ENCODE results near the gene TMEM229B. TPM values are rescaled to one million over a fixed set of nuclear protein-coding genes. Genes with fewer than 3 reads are reported as not detected.

The TMEM229B gene
- polyA plus RNA-seq, 3 donors = 10.2 to 18.7 (median 17.3) TPM

- Histone ChIP-seq H3K4me1 (ENCODE audit: control insufficient read depth in 1 of 2, insufficient read depth in 2 of 2, low read length in 2 of 2) (peaks cover 5 to 9% of the 10 kb centered on the region in 2 donors), H3K9ac (ENCODE audit: insufficient read depth, low read length, poor library complexity, severe bottlenecking) (no peak overlapping the region), H3K79me2 (ENCODE audit: insufficient read depth, low read length) (no peaks in the 10 kb centered on the region), H3K4me2 (replicated peaks; ENCODE audit: extremely low read depth, low read length, poor library complexity, severe bottlenecking) (no peak overlapping the region), H3K27me3 (ENCODE audit: control insufficient read depth in 2 of 2, insufficient read depth in 2 of 2, low read length in 2 of 2) (peaks cover 6 to 15% of the 10 kb centered on the region in 2 donors), H3K4me3 (replicated peaks in 1 of 3; ENCODE audit: low read depth in 2 of 3, low read length in 3 of 3) (no peak overlapping the region), H2AFZ (ENCODE audit: insufficient read depth, low read depth, low read length, poor library complexity, severe bottlenecking) (no peak overlapping the region), H4K20me1 (ENCODE audit: insufficient read depth, low read length) (no peaks in the 10 kb centered on the region), H3K9me3 (replicated peaks in 1 of 2; ENCODE audit: control insufficient read depth in 1 of 2, insufficient read depth in 1 of 2, low read length in 2 of 2) (no peaks in the 10 kb centered on the region), H3K36me3 (replicated peaks in 1 of 2; ENCODE audit: control insufficient read depth in 1 of 2, insufficient read depth in 2 of 2, low read length in 2 of 2) (no peaks in the 10 kb centered on the region), H3K27ac (ENCODE audit: low read depth in 1 of 2, low read length in 2 of 2) (no peak overlapping the region)
- H3K27ac Mint-ChIP-seq = peak overlapping the region in 1 of 7 donors; percentile 66
- WGBS (ENCODE audit: insufficient coverage) = 41% methylated on average over 14 of the region's 30 CpGs
- DNase-seq = peak; percentile 54 to 63 (median 56)
- no peaks in the 10 kb centered on the region for H3K9me3 Mint-ChIP-seq
- peaks cover 14% of the 10 kb centered on the region for H3K4me1 Mint-ChIP-seq
- intact Hi-C loops (cut with micrococcal nuclease) = loop anchor here (1.0 to 10.0 kb wide), 4 partner anchors 144 to 278 kb away; partner anchors contain the start of gene RDH12 (in 1 of the 2)
- no peak overlapping the region for H3K4me3 Mint-ChIP-seq
- no peaks in the 10 kb centered on the region for H3K36me3 Mint-ChIP-seq
- peaks cover 20 to 44% (median 31%) of the 10 kb centered on the region in 3 donors for H3K27me3 Mint-ChIP-seq (ENCODE audit: low read depth in 3 of 3)
- peak; percentile 86 for TF ChIP-seq CTCF (IDR thresholded peaks at IDR 0.05)
Observed at GRCh38 chr14:67426983-67427606, 61.4 kb downstream of the TMEM229B start.

- no peaks in the 10 kb centered on the region for H3K9me3 Mint-ChIP-seq
- no peak for TF ChIP-seq CTCF (IDR thresholded peaks at IDR 0.05)
- H3K4me1 Mint-ChIP-seq = peaks cover 14% of the 10 kb centered on the region
- H3K27me3 Mint-ChIP-seq (ENCODE audit: low read depth in 3 of 3) = peaks cover 18 to 42% (median 33%) of the 10 kb centered on the region in 3 donors
- no peak overlapping the region for H3K27ac Mint-ChIP-seq
- no peak overlapping the region for H2AFZ ChIP-seq (ENCODE audit: insufficient read depth, low read depth, low read length, poor library complexity, severe bottlenecking)
- H3K36me3 ChIP-seq (replicated peaks in 1 of 2; ENCODE audit: control insufficient read depth in 1 of 2, insufficient read depth in 2 of 2, low read length in 2 of 2) = no peaks in the 10 kb centered on the region
- no peaks in the 10 kb centered on the region for H3K9me3 ChIP-seq (replicated peaks in 1 of 2; ENCODE audit: control insufficient read depth in 1 of 2, insufficient read depth in 1 of 2, low read length in 2 of 2)
- H3K4me2 ChIP-seq (replicated peaks; ENCODE audit: extremely low read depth, low read length, poor library complexity, severe bottlenecking) = no peak overlapping the region
- no peak overlapping the region for H3K4me3 Mint-ChIP-seq
- H3K27ac ChIP-seq (ENCODE audit: low read depth in 1 of 2, low read length in 2 of 2) = no peak overlapping the region
- no peaks in the 10 kb centered on the region for H4K20me1 ChIP-seq (ENCODE audit: insufficient read depth, low read length)
- peaks cover 5 to 9% of the 10 kb centered on the region in 2 donors for H3K4me1 ChIP-seq (ENCODE audit: control insufficient read depth in 1 of 2, insufficient read depth in 2 of 2, low read length in 2 of 2)
- no peak for DNase-seq
- no peak overlapping the region for H3K9ac ChIP-seq (ENCODE audit: insufficient read depth, low read length, poor library complexity, severe bottlenecking)
- intact Hi-C loops (cut with micrococcal nuclease) = loop anchor here (5.0 to 10.0 kb wide), 3 partner anchors 146 to 279 kb away; partner anchors contain the start of gene RDH12 (in 1 of the 2)
- no peak overlapping the region for H3K4me3 ChIP-seq (replicated peaks in 1 of 3; ENCODE audit: low read depth in 2 of 3, low read length in 3 of 3)
- H3K27me3 ChIP-seq (ENCODE audit: control insufficient read depth in 2 of 2, insufficient read depth in 2 of 2, low read length in 2 of 2) = peaks cover 6 to 16% of the 10 kb centered on the region in 2 donors
- H3K79me2 ChIP-seq (ENCODE audit: insufficient read depth, low read length) = no peaks in the 10 kb centered on the region
- no peaks in the 10 kb centered on the region for H3K36me3 Mint-ChIP-seq
- 98% methylated on average over 5 of the region's 8 CpGs for WGBS (ENCODE audit: insufficient coverage)
Observed at GRCh38 chr14:67426161-67426560, 62.4 kb downstream of the TMEM229B start.
